ENCODE measurements around the gene GAL3ST3.

- TF ChIP-seq CTCF (IDR thresholded peaks at IDR 0.05) = no peak
- no peak for TF ChIP-seq POLR2A (IDR thresholded peaks at IDR 0.05)
- TF ChIP-seq EP300 (IDR thresholded peaks at IDR 0.05; ENCODE audit: low read depth) = no peak
- no peak for TF ChIP-seq POLR2AphosphoS5 (IDR thresholded peaks at IDR 0.05)
These were observed 22.9 kb downstream of the GAL3ST3 start, which contains the start of gene CATSPER1 for GRCh38 chr11:66026017-66026529.
